Measurements from ENCODE around the gene GRAP2.

The GRAP2 gene

DNA sequence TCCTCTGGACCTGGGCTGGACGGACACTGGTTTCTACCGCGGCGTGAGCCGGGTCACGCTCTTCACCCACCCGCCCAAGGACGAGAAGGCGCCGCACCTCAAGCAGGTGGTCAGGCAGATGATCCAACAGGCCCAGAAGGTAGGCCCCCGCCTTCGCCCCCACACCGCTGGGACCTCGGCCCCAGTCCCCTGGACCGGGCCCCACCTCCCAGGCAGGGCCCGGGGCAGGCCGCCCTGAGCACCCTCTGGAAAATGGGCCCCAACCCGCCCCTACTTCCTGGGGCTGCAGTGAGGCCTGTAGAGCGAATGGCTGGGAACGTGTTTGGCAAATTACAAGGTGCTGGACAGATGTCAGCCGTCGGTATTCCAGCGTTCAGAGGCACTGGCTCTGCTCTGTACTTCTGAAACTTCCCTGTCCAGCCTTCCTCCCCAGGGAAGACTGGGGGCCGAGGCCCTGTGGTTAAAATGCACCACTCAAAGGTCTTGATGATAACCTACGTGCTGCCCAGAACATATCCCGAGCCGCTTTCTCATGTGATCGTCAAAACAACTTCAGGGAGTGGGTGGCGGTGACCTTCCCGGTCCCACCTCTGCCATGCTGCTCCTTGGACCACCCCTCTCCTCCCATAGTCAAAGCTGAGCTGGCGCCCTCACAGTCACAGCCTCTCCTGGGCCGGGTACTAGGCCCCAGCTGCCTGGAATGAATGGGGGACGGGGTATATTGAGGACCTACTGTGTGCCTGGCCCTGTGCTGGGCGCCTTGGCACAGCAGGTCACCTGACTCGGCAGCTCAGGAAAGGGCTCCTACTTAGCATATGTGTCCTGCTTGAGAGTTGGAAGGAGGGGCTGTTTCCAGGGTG is 94.7 kb downstream of the GRAP2 start:
- DNase-seq, result no peak

DNA sequence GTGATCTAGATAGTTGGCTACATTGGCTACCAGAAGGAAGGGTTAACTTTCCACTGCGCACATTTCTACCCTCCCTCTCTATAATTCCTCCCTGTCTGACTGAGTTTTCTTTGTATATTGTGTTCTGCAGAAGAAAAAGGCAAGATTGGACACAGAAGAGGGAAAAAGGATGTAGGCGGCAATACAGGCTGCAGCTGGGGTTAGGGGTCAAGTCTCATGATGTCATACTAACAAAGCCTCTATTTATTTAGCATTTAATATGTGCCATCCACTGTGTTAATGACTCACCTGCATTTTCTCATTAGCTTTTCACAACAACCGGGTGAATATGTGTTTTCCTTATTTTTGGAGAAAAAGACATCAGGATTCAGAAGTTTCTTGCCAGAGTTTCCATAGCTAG is 95.8 kb downstream of the GRAP2 start:
- no peak for DNase-seq

DNA sequence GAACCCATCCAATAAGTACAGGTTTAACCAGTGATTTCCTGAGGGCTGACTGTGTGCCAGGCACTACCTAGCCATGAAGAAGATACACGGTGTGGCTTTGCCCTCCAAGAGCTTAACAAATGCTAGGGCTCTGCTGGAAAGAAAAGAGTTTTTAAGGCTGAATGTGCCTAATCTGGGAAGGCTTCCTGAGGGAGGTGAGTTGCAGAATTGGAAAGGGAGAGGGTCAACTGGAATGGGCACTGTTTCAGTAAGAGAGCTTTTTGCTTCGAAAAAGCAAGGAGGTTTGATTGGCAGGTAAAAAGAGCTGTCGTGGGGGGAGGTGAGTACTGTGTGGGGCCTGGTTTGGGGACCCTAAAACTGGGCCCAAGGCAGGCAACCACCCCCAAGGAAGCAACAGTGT is 96.5 kb downstream of the GRAP2 start:
- DNase-seq, result no peak

DNA sequence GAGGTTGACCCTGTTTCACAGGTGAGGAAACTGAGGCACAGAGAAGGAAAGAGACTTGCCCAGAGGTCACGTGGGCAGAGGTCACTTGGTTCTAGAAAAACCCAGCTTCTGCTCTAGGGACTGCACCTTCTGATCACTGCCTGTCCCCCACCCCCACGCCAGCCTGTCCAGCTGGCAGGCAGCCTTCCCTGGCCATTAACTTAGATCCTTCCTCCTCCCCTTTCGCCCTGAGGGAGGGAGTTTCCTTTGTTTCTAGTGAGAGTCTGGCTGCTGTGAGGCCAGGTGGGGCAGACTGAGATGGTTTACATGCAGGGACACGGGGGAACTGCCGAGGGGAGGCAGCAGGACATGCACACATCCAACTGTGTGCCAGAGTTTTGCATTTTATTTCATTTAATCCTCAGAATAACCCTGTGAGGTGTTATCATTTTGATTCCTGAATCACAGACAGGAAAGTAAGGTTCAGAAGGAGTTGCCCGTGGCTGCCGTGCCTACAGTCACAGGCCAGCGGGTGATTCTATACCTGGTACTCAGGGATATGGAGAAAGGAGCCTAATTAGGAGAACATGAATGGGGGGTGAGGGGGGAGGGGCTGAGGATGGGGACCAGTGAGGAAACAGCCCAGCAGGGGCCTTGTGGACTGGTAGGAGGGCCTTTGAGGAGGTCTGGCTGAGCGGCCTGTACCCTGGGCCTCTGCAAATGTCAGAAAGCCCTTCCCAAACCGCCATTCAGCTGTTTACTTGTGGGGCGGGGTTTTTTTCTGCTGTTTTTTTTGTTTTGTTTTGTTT is 97.2 kb downstream of the GRAP2 start:
- DNase-seq, result no peak

DNA sequence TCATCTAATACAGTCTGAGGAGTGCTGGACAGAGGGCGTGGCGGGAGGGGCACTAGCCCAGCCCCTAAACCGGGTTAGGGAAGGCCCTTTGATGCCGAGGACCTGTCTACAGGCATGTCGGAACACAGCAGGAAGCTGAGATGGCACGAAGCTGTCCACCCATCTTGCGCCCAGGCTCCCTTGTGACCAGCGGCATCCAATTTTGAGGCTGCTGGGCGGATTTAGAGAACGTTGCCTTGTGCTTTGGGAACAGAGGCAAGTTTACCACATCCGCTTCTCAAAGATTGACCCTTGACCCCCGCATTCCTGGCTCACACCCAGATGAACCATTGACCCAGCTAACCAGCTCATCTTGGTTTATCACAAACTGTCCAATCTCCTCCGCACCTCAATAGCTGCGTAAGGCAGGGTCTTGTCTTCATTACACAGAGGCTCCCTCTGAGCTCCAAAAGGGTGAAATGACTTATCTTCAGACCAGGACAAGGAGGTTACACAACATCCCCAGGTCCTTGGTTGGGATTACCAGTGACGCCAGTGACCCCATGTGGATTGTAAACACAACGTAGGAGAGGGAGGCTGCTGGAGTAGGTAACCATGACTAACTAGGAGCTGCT is 98.4 kb downstream of the GRAP2 start:
- DNase-seq, result no peak

DNA sequence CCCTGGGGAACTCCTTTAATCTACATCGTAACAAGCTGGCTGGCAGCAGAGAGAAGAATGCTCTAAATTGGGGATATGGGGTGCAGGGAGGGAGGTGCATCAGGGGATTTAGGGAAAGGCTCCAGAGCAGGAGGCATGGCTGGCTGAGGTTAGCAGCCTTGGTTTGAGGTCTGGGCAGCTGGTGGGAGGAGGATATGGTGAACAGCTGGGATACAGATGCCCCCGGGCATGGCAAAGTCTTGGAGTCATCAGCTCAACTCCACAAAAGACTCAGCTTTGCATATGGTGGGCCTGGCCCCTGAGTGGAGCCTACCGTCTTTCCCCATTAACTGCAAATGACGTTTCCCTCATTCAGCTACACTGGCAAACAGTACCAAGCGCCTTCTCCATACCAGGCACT is 99.3 kb downstream of the GRAP2 start:
- no peak for DNase-seq

DNA sequence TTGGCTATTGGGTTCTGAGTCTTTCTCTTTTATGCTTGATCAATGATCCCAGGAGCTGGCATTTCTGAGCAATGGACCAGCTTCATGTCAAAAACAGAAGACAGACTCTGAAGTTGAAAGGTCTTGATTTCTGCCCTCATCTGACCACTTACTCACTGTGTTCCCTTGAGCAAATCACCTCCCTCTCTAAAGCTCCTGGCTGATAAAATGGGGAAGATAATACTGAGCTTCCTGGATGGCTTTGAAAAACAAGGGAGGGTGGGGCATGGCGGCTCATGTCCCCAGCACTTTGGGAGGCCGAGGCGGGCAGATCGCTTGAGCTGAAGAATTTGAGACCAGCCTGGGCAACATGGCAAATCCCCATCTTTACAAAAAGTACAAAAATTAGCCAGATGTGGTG is 100.2 kb downstream of the GRAP2 start:
- no peak for DNase-seq

DNA sequence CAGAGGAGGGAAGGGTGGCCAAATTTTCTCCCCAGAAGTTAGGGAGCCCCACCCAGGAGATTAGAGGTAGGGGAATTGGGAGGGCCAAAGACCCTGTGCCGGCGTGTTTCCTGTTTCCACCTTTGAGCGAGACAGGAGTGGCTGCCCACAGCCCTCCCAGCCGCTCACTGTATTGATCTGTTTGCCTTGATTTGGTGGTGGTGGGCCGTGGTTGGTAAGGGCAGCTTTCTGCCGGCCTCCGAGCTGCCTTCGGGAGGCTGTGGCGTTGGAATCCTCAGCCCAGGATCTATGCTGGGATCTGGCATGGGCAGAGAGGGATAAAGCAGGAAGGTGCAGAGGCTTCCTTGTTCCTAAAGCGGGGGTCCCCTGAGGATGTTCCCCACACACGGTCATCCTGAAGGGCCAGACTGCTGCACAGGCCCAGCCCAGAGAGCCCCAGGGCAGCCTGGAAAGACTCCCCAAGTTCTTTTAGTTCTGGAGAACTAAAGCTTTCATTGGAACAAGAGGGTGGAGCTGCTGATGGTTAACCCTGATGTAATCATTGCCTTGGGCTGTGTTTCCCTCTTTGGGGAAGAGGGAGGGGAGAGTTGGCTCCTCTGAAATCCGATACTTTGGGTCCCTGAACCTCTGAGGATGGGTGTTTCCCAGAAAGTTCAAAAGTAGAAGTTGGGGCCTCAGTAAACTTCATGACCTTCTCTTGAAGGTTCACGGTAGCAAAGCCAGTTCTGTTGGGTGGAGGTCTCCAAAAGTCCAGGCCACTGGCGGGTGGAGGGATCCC is 101.1 kb downstream of the GRAP2 start:
- no peak for DNase-seq

DNA sequence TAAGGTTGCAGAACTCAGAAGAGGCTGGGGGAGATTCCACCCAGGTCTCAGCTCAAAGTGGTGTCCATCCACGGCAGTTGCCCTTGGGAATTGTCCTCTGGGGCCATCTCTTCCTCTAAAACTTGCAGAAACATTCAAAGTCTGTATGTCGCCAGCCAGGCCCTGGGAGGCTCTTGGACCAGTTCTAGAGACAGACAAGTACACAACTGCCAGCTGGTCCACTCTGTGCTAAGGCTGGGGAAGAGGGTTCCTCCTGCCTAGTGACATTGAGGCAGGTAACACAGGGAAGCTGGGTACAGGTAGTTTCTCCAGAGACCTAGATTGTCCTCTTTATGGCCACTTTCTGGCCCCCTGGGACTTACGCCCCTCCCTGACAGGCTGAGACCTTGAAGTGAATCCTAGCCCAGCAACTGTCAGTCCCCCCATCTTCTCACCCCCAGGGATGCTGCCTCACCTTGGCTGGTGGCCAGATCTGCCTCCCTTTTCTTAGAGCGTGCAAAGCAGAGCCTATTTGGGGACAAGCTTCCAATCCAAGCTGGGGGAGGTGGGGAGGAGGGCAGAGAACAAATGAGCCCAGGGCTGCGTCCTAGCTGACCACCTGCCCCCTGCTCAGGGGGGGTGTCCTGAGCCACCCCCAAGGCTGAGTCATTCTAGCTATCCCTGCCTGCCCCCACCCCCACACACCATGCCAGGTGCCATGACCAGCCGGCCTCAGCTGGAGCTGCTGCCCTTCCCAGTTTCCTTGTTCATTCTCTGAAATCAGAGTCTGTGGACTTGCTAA is 102.2 kb downstream of the GRAP2 start:
- DNase-seq, result no peak

DNA sequence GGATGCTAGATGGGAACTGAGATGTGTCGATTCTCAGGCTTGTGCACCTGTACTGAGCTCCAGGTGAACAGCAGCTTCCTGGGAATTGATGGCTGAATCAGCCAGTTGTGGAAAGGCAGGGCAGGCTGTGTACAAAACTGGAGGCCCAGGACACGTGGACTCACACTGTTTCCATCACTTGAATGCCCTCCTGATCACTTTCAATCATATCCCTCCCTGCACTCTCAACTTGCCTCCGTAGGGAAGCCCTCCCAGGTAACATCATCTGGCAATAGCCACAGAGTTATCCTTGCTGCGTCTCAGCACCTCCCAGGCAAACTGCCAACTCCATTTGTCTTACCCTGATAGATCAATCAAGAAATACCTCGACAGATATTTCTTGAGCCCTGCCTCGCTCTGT is 104.0 kb downstream of the GRAP2 start:
- DNase-seq, result no peak

DNA sequence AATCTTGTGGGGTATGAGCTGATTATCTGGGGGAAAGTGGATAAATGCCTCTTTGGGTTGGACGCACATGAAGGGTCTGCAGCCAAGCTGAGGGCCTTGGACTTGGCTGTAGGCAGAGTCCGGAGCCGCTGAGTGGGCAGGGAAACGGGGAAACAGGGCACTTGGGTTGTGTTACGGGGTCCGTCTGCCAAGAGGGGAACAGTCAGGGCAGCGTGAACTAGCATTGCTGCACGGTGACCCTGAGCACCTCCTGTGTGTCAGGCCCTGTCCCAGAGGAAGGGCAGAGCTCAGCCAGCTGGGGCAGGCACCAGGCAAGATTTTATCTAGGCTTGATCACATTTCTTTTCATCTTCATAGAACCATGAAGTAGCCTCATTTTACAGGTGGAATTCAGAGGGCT is 105.8 kb downstream of the GRAP2 start:
- no peak for DNase-seq

DNA sequence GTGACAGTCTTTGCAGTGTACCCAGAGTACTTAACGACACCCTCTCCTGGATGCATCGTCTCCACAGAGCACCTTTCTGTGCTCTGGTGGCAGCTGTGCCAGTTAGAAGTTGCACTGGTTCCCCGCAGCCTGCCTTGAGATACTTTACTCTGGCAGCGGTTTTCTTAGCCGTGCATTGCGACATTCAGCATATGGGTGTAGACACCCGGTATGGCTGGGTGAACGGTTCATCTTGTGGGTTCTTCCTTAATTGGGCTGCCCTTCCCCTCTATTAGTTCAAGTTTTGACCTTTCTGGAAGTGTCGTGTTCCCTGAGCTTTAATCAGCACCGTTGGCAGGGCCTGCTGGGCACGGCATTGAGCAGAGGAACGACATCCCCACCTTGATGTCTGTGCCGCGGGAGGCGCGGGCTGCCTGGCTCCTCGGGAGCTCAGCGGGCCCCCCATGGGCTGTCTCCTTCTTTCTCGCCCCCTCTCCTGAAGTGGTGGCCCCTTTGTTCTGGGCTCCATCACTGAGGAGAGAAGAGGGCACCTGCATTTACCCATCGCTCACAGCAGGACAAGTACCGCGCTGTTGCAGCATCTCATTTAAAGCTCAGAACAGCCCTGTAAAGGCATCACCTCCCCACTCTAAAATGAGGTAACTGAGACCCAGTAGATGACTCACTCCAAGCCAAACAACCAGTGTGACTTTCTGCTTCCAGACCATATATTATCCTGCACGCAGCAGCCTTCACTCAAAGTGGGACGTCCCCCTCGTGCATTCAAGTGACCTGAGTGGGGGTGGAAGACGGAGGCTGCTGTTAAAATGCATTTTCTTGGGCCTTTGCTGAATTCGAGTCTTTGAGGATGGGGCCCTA is 107.2 kb downstream of the GRAP2 start:
- peak; percentile 50 for DNase-seq

DNA sequence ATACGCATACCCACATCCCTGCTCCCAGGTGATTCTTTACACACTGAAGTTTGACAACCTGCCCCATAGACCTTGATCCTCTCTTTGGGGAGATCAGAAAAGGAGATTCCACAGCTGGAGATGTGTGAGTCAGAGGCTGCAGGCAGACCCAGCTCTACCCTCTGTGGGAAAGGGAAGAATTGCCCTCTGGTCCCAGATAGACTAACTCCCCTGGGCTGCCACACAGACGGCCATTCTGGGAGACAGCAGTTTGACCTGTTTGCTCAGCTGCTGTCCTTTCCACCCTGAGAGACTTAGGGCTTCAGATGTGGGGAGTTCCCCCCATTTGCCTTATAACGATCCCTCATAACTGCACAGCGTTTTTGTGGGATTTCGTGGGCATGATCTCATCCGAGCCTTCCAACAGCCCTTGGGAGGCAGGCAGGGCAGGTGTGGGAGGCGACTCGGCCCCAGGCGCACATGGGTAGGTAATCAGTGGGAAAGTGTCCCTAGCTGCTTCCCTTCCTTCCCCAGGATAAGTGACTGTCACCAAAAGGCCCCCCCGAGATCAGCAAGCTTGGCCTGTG is 107.9 kb downstream of the GRAP2 start:
- no peak for DNase-seq

DNA sequence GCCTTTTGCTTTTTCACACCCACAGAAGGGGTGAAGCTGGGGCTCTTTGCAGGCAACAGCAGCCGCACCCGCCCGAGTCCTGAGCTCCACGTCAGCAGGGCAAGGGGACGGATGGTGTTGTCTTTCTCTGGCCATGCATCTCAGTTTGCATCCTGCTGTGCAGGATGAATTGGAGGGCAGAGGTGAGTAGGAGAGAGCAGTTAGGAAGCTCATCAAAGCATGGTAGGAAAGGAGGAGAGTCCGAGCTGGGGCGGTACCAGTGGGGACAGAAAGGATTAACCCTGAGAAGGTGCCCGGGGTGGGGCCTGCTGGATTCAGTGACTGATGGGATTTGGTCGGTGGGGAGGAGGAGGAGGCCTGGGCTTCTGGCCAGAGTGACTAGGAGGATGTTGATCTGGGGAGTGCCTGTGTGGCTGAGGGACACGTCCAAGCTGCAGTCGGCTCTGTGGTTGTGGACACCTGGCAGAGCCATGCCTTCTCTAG is 108.4 kb downstream of the GRAP2 start:
- no peak for DNase-seq

DNA sequence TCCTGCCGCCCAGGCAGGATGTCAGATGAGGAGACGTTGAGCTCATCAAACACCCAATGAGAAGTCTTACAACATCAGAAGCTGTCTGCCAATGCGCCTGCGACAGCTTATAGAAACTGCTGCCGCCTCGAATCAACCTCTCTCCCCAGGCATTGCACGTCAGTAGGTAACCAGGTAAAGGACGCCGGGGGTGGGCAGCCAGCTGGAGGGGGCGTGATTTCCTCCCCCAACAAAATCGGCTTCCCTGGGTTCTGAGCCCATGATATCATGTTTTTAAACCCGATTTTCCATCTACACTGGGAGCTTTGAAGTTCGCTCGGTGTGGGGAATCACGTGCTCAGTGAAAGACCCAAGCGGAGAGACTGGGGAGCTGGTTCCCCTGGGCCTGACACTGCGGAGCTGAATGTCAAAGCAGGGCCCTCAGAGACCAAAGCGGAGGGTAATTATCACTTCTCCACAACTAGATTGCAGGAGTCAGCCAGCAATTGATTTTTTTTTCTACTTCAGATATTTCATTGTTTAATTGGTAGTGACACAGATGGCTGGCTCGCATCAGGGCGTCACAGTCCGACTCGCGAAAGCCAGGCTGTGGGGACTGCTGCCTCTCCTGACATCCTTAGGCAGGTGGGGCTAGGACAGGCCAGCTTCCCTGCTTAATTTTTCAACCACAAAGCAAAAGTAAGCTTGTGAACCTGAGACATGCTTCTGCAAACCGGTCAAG is 109.2 kb downstream of the GRAP2 start:
- peak; percentile 31 for DNase-seq

DNA sequence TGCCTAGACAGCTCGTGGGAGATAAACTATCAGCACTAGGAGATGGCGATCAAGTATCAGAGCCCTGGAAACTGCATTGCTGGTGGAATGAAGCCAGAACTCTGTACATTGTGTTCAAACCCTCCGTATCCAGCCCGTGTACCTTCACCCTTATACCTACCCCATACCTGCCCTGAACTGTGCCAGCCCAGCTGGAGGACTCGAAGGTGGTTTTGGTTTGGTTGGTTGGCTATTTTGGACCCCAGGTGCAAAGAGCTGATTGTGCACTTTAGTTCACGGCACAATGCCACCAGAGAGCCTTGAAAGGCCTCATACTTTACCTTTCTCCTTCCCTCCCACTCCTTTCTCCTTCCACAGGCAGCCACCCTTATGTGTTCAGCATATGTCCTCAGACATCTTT is 109.9 kb downstream of the GRAP2 start:
- no peak for DNase-seq

DNA sequence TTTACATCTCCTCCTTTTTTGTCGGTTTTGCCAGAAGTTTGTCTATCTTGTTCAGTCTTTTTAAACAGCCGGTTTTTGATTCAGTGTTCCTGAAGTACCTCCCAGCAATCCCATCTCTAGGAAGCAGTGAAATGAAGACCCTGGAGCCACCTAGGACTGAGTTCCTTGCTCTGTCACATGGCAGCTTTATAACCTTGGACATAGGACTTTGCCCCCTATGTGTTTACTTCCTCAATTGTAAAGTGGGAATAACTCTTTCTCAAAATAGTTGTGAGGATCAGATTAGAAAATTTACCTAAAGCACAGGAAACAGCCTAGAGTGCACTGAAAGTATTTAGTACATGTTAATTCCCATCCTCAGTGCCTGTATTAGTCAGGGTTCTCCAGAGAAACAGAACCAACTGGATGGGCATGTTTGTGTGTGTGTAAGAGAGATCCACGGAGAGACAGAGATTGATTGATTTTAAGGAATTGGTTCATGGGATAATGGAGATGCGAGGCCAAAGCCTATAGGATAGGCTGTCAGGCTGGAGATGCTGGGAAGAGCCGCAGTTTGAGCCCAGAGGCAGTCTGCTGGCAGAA is 113.9 kb downstream of the GRAP2 start:
- DNase-seq, result no peak

DNA sequence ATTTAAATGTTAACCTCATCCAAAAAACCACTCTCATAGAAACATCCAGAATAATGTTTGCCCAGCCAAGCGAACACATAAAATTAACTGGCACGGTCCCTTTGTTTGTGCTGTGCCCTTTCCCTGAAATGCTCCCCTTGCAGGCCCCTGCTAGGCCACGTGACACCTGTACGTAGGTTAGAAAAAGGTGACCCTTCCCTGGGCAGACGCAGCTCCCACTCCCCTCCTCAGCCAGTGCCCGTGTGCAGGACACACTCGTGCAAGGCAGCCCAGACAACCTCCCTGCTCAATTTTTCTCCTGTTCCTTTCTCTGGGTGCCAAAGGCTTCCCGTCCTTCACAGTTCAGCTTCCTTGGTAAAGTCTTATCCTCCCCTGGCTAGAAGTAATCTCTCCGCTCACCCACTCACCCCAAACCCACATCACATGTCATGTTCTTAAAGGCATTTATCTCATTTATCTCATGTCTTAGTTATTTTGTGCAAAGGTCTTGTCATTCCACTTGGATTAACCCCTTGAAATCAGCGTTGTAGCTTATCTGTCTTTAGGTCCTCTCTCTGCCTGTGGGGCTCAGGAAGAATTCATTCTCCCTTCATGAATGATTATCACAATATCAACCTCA is 114.6 kb downstream of the GRAP2 start:
- no peak for DNase-seq

DNA sequence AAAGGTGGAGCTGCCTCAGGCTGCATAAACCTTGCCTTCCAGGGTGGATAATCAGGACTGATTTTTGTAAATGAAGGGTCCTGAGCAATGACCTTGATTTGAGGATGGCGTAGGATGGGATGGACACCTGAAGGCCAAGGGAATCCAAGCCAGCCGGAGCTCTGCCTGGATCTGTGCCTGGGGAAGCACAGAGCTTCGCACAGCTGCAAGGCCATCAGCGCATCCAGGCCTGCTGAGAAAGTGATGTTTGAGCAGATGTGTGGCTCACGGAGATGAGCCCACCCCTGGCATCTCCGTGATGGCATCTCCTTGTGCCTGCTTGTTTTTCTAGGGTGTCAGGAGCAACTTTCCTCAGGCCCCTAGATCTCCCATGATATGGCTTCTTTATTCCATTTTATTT is 117.2 kb downstream of the GRAP2 start:
- DNase-seq, result no peak
